Nephron progenitor cell (in vitro differentiated cells): ENCODE data around the gene C2orf92.

ENCODE experiments used
- DNase-seq: peaks from one replicate; pipeline ENCODE4 v3.0.0; 2021
- H3K27ac Mint-ChIP-seq: 2 replicates; pipeline ENCODE4 v1.8.0; 2021; ENCODE audit warnings: mild to moderate bottlenecking, moderate library complexity, mixed read lengths
- H3K27me3 Mint-ChIP-seq: 2 replicates; pipeline ENCODE4 v1.8.0; 2021; ENCODE audit warnings: mild to moderate bottlenecking, low read depth, mixed read lengths; ENCODE audit not compliant: poor library complexity
- H3K36me3 Mint-ChIP-seq: 2 replicates; pipeline ENCODE4 v1.8.0; 2021; ENCODE audit warnings: low read depth, mixed read lengths
- H3K4me1 Mint-ChIP-seq: 2 replicates; pipeline ENCODE4 v1.8.0; 2021; ENCODE audit warnings: mixed read lengths
- H3K4me3 Mint-ChIP-seq: 2 replicates; pipeline ENCODE4 v1.8.0; 2021; ENCODE audit warnings: mild to moderate bottlenecking, moderate library complexity, mixed read lengths
- H3K9me3 Mint-ChIP-seq: 2 replicates; pipeline ENCODE4 v1.8.0; 2021; ENCODE audit warnings: mild to moderate bottlenecking, moderate library complexity, mixed read lengths
- CTCF ChIP-seq: fragments of 200-600 bp; sonication (generic); IDR thresholded peaks from 2 replicates; pipeline ENCODE4 v1.5.0; 2021; ENCODE audit warnings: antibody characterized with exemption

C2orf92 gene

GRCh38 chr2:97645695-97646629, 23.6 kb upstream of the C2orf92 start, which contains the start of gene COX5B:
TSS of gene COX5B (plus strand) at chr2:97646062. CDS start at chr2:97646087, 25 bp downstream.
- Mint-ChIP-seq H3K36me3 (peaks cover 36% of the 10 kb centered on the region), H3K27ac (peak within 1 kb of the TSS; percentile 99), H3K4me3 (peak within 1 kb of the TSS; percentile 95), H3K9me3 (no peaks in the 10 kb centered on the region), H3K4me1 (peaks cover 19% of the 10 kb centered on the region), H3K27me3 (no peaks in the 10 kb centered on the region)
- DNase-seq, result peak; percentile 100
- no peak for TF ChIP-seq CTCF

- peak overlapping the region; percentile 95 for H3K4me3 Mint-ChIP-seq
- TF ChIP-seq CTCF, result no peak
- H3K36me3 Mint-ChIP-seq, result peaks cover 39% of the 10 kb centered on the region
- no peak for DNase-seq
- H3K4me1 Mint-ChIP-seq, result peaks cover 19% of the 10 kb centered on the region
- H3K27ac Mint-ChIP-seq, result peak overlapping the region; percentile 78
- no peaks in the 10 kb centered on the region for H3K9me3 Mint-ChIP-seq
- no peaks in the 10 kb centered on the region for H3K27me3 Mint-ChIP-seq
Observed at GRCh38 chr2:97646977-97647376, 22.5 kb upstream of the C2orf92 start.

GRCh38 chr2:97651114-97651513, 18.4 kb upstream of the C2orf92 start:
- no peak for TF ChIP-seq CTCF
- Mint-ChIP-seq H3K27ac (peak overlapping the region; percentile 43), H3K27me3 (no peaks in the 10 kb centered on the region), H3K4me3 (no peak overlapping the region), H3K36me3 (peaks cover 78% of the 10 kb centered on the region), H3K9me3 (peaks cover 31% of the 10 kb centered on the region), H3K4me1 (peaks cover 10% of the 10 kb centered on the region)
- DNase-seq, result no peak

- Mint-ChIP-seq H3K4me1 (no peaks in the 10 kb centered on the region), H3K27me3 (no peaks in the 10 kb centered on the region), H3K9me3 (peaks cover 31% of the 10 kb centered on the region), H3K27ac (no peak overlapping the region), H3K4me3 (no peak overlapping the region), H3K36me3 (peaks cover 78% of the 10 kb centered on the region)
- no peak for TF ChIP-seq CTCF
- no peak for DNase-seq
Observed at GRCh38 chr2:97653473-97653872, 16.0 kb upstream of the C2orf92 start.

GRCh38 chr2:97653874-97654273, 15.6 kb upstream of the C2orf92 start:
- Mint-ChIP-seq H3K27ac (no peak overlapping the region), H3K27me3 (no peaks in the 10 kb centered on the region), H3K4me1 (no peaks in the 10 kb centered on the region), H3K4me3 (no peak overlapping the region), H3K36me3 (peaks cover 78% of the 10 kb centered on the region), H3K9me3 (peaks cover 31% of the 10 kb centered on the region)
- TF ChIP-seq CTCF, result no peak
- no peak for DNase-seq

- Mint-ChIP-seq H3K36me3 (peaks cover 74% of the 10 kb centered on the region), H3K27me3 (no peaks in the 10 kb centered on the region), H3K9me3 (peaks cover 31% of the 10 kb centered on the region), H3K4me3 (no peak overlapping the region), H3K4me1 (no peaks in the 10 kb centered on the region), H3K27ac (peak overlapping the region; percentile 40)
- TF ChIP-seq CTCF, result no peak
- no peak for DNase-seq
Observed at GRCh38 chr2:97654309-97654708, 15.2 kb upstream of the C2orf92 start.
